Neuron (in vitro differentiated cells): Measurements from ENCODE around the gene NLGN1.

Experiments
- H2AFZ ChIP-seq: one replicate; pipeline ENCODE4 v1.6.1; 2013; ENCODE audit warnings: low read depth, mild to moderate bottlenecking, inconsistent platforms, low read length, moderate library complexity
- H3K27me3 ChIP-seq: one replicate; pipeline ENCODE4 v1.6.1; 2013; ENCODE audit warnings: low read length; ENCODE audit not compliant: insufficient read depth
- H3K36me3 ChIP-seq: one replicate; pipeline ENCODE4 v1.6.1; 2013; ENCODE audit warnings: low read length; ENCODE audit not compliant: insufficient read depth
- H3K4me1 ChIP-seq: one replicate; pipeline ENCODE4 v1.6.1; 2013; ENCODE audit warnings: low read length; ENCODE audit not compliant: insufficient read depth
- H3K4me3 ChIP-seq: 2 replicates; pipeline ENCODE4 v1.5.1; 2013; ENCODE audit warnings: mild to moderate bottlenecking, low read length, moderate library complexity
- H3K9me3 ChIP-seq: one replicate; pipeline ENCODE4 v1.6.1; 2013; ENCODE audit warnings: low read length

The NLGN1 gene

GRCh38 chr3:173889596-173889995, 492.1 kb downstream of the NLGN1 start:
- Histone ChIP-seq H3K9me3 (no peaks in the 10 kb centered on the region), H3K4me3 (no peak overlapping the region), H3K27me3 (no peaks in the 10 kb centered on the region)

GRCh38 chr3:173890091-173890490, 492.5 kb downstream of the NLGN1 start:
- Histone ChIP-seq H3K4me3 (no peak overlapping the region), H3K9me3 (no peaks in the 10 kb centered on the region), H2AFZ (no peak overlapping the region), H3K27me3 (no peaks in the 10 kb centered on the region), H3K36me3 (no peaks in the 10 kb centered on the region), H3K4me1 (no peaks in the 10 kb centered on the region)

More at GRCh38 chr3:173889596-173889995, 492.1 kb downstream of the NLGN1 start:
- Histone ChIP-seq H2AFZ (no peak overlapping the region), H3K4me1 (no peaks in the 10 kb centered on the region), H3K36me3 (no peaks in the 10 kb centered on the region)

GRCh38 chr3:173891272-173892100, 493.9 kb downstream of the NLGN1 start:
- no peaks in the 10 kb centered on the region for H3K9me3 ChIP-seq
- no peaks in the 10 kb centered on the region for H3K27me3 ChIP-seq
- H2AFZ ChIP-seq = no peak overlapping the region
- H3K4me3 ChIP-seq = no peak overlapping the region
- no peaks in the 10 kb centered on the region for H3K36me3 ChIP-seq
- H3K4me1 ChIP-seq = no peaks in the 10 kb centered on the region

GRCh38 chr3:173892547-173892946, 495.0 kb downstream of the NLGN1 start:
- Histone ChIP-seq H3K4me3 (no peak overlapping the region), H2AFZ (no peak overlapping the region), H3K4me1 (no peaks in the 10 kb centered on the region), H3K27me3 (no peaks in the 10 kb centered on the region), H3K36me3 (no peaks in the 10 kb centered on the region), H3K9me3 (no peaks in the 10 kb centered on the region)

- H3K36me3 ChIP-seq = no peaks in the 10 kb centered on the region
- no peaks in the 10 kb centered on the region for H3K27me3 ChIP-seq
- H2AFZ ChIP-seq = no peak overlapping the region
- no peak overlapping the region for H3K4me3 ChIP-seq
- H3K9me3 ChIP-seq = no peaks in the 10 kb centered on the region
- no peaks in the 10 kb centered on the region for H3K4me1 ChIP-seq
Measured at GRCh38 chr3:173893066-173893465, 495.5 kb downstream of the NLGN1 start.

GRCh38 chr3:173893835-173894234, 496.3 kb downstream of the NLGN1 start:
- Histone ChIP-seq H2AFZ (no peak overlapping the region), H3K4me1 (no peaks in the 10 kb centered on the region), H3K27me3 (no peaks in the 10 kb centered on the region), H3K9me3 (no peaks in the 10 kb centered on the region), H3K36me3 (no peaks in the 10 kb centered on the region), H3K4me3 (no peak overlapping the region)

- no peaks in the 10 kb centered on the region for H3K27me3 ChIP-seq
- no peaks in the 10 kb centered on the region for H3K4me1 ChIP-seq
- H3K9me3 ChIP-seq = no peaks in the 10 kb centered on the region
- H3K4me3 ChIP-seq = no peak overlapping the region
- no peak overlapping the region for H2AFZ ChIP-seq
- no peaks in the 10 kb centered on the region for H3K36me3 ChIP-seq
Measured at GRCh38 chr3:173897631-173898030, 500.1 kb downstream of the NLGN1 start.

- Histone ChIP-seq H2AFZ (no peak overlapping the region), H3K4me3 (no peak overlapping the region), H3K36me3 (no peaks in the 10 kb centered on the region), H3K9me3 (no peaks in the 10 kb centered on the region), H3K27me3 (no peaks in the 10 kb centered on the region), H3K4me1 (no peaks in the 10 kb centered on the region)
Measured at GRCh38 chr3:173901649-173902048, 504.1 kb downstream of the NLGN1 start.

GRCh38 chr3:173902401-173902800, 504.9 kb downstream of the NLGN1 start:
- H2AFZ ChIP-seq = no peak overlapping the region
- no peaks in the 10 kb centered on the region for H3K27me3 ChIP-seq
- H3K36me3 ChIP-seq = no peaks in the 10 kb centered on the region
- no peaks in the 10 kb centered on the region for H3K9me3 ChIP-seq
- no peak overlapping the region for H3K4me3 ChIP-seq
- H3K4me1 ChIP-seq = no peaks in the 10 kb centered on the region

GRCh38 chr3:173902871-173903270, 505.3 kb downstream of the NLGN1 start:
- no peaks in the 10 kb centered on the region for H3K9me3 ChIP-seq
- no peak overlapping the region for H3K4me3 ChIP-seq
- no peaks in the 10 kb centered on the region for H3K36me3 ChIP-seq

GRCh38 chr3:173905381-173905780, 507.8 kb downstream of the NLGN1 start:
- no peaks in the 10 kb centered on the region for H3K27me3 ChIP-seq
- no peak overlapping the region for H2AFZ ChIP-seq
- H3K4me1 ChIP-seq = no peaks in the 10 kb centered on the region
- H3K9me3 ChIP-seq = no peaks in the 10 kb centered on the region
- H3K36me3 ChIP-seq = no peaks in the 10 kb centered on the region
- no peak overlapping the region for H3K4me3 ChIP-seq

More at GRCh38 chr3:173902871-173903270, 505.3 kb downstream of the NLGN1 start:
- no peaks in the 10 kb centered on the region for H3K27me3 ChIP-seq
- no peaks in the 10 kb centered on the region for H3K4me1 ChIP-seq
- no peak overlapping the region for H2AFZ ChIP-seq

- H3K36me3 ChIP-seq = no peaks in the 10 kb centered on the region
- no peak overlapping the region for H2AFZ ChIP-seq
- peaks cover 46% of the 10 kb centered on the region for H3K4me1 ChIP-seq
- H3K9me3 ChIP-seq = no peaks in the 10 kb centered on the region
- no peak overlapping the region for H3K4me3 ChIP-seq
- no peaks in the 10 kb centered on the region for H3K27me3 ChIP-seq
Measured at GRCh38 chr3:173911446-173911845, 513.9 kb downstream of the NLGN1 start.

- peaks cover 46% of the 10 kb centered on the region for H3K4me1 ChIP-seq
- H2AFZ ChIP-seq = no peak overlapping the region
- no peaks in the 10 kb centered on the region for H3K9me3 ChIP-seq
- H3K36me3 ChIP-seq = no peaks in the 10 kb centered on the region
- H3K4me3 ChIP-seq = no peak overlapping the region
- no peaks in the 10 kb centered on the region for H3K27me3 ChIP-seq
Measured at GRCh38 chr3:173912126-173912525, 514.6 kb downstream of the NLGN1 start.

GRCh38 chr3:173913397-173913796, 515.9 kb downstream of the NLGN1 start:
- Histone ChIP-seq H2AFZ (peak overlapping the region; percentile 72), H3K9me3 (no peaks in the 10 kb centered on the region), H3K4me3 (peak overlapping the region; percentile 14), H3K36me3 (no peaks in the 10 kb centered on the region), H3K27me3 (no peaks in the 10 kb centered on the region), H3K4me1 (peaks cover 46% of the 10 kb centered on the region)
